ENCODE measurements around the gene SCAF1.

GRCh38 chr19:49599378-49600295, 42.4 kb upstream of the SCAF1 start:
- TF ChIP-seq CTCF (conservative IDR thresholded peaks at IDR 0.05; ENCODE audit: low read depth in 2 of 2): no peak
- no peak for TF ChIP-seq REST (IDR thresholded peaks at IDR 0.05; ENCODE audit: unreplicated experiment)
- no peak for TF ChIP-seq CREB1 (CRISPR knock-in tag; IDR thresholded peaks at IDR 0.05; ENCODE audit: low read depth)
- no peak for TF ChIP-seq EZH2 (IDR thresholded peaks at IDR 0.05; ENCODE audit: low read depth, unreplicated experiment)

All from GM23338 (cell line).